GM13976 (cell line): ENCODE results near the gene ICA1.

Source experiments
- DNase-seq: peaks from one replicate; pipeline ENCODE4 v3.0.0; 2012; ENCODE audit warnings: low spot score
- in situ Hi-C: fragments of 300-500 bp; cut with MboI; formaldehyde crosslinking; loops from one replicate; pipeline ENCODE4 v1.12.0; 2022; ENCODE audit warnings: low sequenced_read_pairs, mixed read lengths, inconsistent platforms; ENCODE audit not compliant: unreplicated experiment
- TF ChIP-seq, protein P1 (sequence below): IDR thresholded peaks from 2 replicates; pipeline ENCODE4 v1.5.1; 2012; ENCODE audit warnings: borderline replicate concordance, mild to moderate bottlenecking; ENCODE audit not compliant: insufficient read depth; ENCODE audit errors: extremely low read depth, missing control alignments, control extremely low read depth

ICA1 gene

DNA sequence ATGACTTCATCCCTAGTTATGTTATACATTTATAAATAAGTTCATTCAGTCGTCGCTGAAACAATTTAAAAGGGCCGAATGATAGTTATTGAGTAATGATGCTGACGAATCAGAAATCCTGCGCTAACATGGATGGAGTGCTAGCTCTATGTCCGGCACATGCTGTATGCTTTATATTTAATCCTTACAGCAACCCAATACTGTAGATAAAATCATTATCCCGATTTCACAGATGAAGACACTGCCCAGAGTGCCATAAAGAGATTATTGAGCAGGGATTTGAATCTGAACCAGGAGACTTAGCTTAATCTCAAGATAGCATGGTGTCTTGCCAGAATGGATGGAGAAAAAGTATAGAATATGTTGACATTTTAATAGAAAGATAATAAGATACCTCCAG, 1.1 kb upstream of the ICA1 start:
- in situ Hi-C loops = no loop called here
- TF ChIP-seq, protein P1, sequence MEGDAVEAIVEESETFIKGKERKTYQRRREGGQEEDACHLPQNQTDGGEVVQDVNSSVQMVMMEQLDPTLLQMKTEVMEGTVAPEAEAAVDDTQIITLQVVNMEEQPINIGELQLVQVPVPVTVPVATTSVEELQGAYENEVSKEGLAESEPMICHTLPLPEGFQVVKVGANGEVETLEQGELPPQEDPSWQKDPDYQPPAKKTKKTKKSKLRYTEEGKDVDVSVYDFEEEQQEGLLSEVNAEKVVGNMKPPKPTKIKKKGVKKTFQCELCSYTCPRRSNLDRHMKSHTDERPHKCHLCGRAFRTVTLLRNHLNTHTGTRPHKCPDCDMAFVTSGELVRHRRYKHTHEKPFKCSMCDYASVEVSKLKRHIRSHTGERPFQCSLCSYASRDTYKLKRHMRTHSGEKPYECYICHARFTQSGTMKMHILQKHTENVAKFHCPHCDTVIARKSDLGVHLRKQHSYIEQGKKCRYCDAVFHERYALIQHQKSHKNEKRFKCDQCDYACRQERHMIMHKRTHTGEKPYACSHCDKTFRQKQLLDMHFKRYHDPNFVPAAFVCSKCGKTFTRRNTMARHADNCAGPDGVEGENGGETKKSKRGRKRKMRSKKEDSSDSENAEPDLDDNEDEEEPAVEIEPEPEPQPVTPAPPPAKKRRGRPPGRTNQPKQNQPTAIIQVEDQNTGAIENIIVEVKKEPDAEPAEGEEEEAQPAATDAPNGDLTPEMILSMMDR = no peak
- no peak for DNase-seq

DNA sequence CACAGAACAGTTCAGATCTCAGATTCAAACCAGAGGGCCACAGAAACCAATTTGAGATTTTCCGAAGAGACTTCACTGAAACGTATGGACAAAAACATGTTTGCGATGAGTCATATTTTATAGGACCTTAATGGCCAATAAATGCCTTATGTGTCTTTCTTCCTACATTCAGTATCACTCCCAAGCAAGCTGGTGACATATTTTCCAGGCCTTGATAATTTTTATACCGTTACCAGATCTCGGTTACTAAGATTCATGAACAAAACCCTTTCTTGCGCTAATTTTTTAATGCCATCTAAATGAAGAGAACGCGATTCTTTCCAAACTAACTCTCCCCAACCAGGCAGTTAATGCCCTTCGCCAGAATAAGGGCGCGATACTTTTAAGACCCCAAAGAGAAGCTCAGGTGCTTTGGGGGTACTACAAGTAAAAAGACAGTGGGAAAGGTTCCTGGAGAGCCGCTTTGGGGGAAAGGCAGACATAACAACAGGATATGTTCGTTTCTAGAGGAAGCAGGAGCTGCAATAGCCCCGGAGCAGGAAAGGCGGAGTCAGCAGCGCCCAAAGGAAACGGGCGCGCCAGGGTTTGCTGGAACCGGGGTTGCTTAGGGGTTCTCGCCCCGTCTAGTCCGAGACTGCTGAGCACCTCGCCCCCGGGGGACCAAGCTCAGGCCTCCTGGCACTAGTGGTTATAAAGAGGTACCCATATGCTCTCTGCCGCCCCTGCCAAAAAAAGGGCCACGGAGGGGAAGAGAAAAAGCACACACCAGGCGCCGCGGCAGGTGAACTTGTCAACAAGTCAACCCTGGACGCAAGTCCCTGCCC, 884 bp downstream of the ICA1 start:
- in situ Hi-C loops = no loop called here
- TF ChIP-seq, protein P1 = no peak
- DNase-seq = peak; percentile 31

DNA sequence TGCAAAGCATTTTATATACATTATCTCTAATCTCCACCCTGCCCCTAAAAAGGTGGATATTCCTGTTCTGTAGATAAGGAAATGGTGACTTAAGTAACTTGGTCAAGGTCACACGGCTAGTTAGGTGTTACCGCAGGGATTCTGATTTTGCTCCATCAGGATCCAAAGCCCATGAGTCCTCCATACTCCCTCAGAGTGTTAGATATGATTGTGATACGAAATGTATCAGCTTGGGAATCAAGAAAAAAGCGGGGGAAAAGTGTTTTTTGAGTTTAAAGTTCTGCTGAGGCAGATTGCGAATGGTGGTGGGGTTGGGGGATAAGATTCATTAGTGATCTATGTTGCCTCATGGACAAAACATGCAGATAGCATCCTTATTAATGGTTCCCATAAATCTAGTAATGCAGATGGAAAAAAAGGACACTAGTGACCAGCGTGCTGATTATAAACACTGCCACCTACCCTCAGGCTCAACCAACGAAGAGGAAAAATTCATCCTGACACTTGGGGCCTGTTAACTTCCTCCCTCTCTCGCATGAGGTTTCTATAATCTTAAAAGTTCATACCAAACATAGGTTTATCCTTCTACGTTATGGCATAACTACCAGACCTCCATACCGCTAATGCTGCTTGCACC, 2.3 kb downstream of the ICA1 start:
- no peak for DNase-seq
- in situ Hi-C loops = no loop called here
- TF ChIP-seq, protein P1 = no peak

DNA sequence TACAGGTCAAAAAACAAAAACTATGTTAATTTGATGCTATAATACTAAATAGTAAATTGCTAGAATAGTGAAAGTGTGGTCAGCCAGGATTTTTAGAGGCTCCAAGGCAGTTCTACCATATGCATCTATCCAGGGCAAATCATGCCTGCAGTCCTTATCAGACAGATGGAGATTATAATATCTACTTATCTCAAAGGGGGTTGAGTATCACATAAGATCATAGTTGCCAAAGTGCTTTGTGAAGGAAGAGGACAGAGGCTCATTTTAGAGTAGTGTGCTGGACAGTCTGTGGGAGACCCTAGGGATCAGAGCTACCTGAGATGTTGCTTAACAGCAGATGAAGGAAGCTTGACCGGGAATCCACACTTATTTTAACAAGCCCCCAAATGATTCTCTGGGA, 3.2 kb downstream of the ICA1 start:
- TF ChIP-seq, protein P1 = no peak
- in situ Hi-C loops = no loop called here
- no peak for DNase-seq

DNA sequence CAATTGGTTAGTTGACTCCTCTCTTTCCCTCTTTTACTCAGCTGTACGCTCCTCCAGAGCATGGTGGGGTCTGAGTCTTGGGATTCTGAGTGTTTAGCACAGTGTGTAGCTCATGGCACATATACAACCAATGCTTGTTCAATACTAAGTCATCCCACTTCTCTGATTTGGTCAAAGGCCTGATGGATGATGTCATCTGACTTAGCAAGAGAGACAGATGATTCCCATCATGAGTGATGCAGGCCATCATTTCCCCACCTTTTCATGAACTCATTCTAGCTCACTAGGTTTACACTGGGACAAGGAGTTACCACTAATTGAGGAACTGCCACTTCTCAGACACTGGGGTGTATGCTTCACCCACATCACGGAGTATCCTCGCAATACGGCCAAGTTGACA, 3.8 kb downstream of the ICA1 start:
- in situ Hi-C loops = no loop called here
- DNase-seq = no peak
- TF ChIP-seq, protein P1 = no peak

DNA sequence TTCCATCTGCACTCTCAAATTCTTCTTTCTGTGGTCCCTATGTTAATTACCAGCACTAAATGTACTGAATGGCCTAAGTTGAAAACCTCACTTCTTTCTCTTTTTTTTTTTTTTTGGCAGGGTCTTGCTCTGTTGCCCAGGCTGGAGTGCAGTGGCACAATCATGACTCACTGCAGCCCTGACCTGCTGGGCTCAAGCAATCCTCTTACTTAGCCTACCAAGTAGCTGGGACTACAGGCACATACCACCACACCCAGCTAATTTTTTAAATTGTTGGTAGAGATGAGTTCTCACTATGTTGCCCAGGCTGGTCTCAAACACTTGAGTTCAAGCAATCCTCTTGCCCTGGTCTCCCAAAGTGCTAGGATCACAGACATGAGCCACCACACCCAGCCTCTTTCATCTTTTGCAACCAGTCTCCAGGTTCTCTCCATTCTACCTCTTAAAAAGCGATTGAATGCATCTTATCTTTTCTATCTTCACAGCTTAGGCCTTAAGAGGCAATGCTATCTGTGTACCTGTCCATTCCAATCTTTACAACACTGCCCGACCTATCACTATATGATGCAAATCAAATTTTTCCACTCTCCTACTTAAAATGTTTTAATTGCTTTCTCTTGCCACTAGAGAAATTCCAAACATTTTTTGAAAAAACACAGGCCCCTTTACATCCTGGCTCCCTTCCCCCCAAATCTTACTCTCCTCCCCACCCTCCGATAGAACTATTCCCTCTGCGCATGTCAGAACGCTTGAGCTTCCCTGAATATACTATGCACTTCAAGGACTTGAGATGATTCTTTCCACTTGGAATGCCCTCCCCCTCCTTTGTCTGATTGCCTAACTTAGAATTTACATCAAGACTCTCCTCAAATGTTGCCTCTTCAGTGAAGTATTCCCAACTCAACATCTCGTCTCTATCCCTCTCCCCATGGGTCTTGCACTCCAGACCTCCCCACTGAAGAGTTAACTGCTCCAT, 6.0 kb downstream of the ICA1 start:
- TF ChIP-seq, protein P1 = no peak
- in situ Hi-C loops = no loop called here

More for the DNA sequence above, 6.0 kb downstream of the ICA1 start:
- DNase-seq = no peak
